SK-N-MC (cell line): ENCODE data around the gene PRAMEF1.

Experiments used
- EZH2 ChIP-seq: fragments of 200-600 bp; sonication (generic); IDR thresholded peaks from one replicate; pipeline ENCODE4 v1.6.1; 2017; ENCODE audit warnings: antibody characterized with exemption
- FOXP2 ChIP-seq: optimal IDR thresholded peaks from 2 replicates; pipeline ENCODE3; 2011; ENCODE audit warnings: mild to moderate bottlenecking, moderate library complexity; ENCODE audit not compliant: insufficient read depth; ENCODE audit errors: extremely low read length, control extremely low read depth
- POLR2AphosphoS5 ChIP-seq: IDR thresholded peaks from 2 replicates; pipeline ENCODE4 v1.6.1; 2012; ENCODE audit warnings: mild to moderate bottlenecking, low read depth, low read length, borderline replicate concordance

DNA sequence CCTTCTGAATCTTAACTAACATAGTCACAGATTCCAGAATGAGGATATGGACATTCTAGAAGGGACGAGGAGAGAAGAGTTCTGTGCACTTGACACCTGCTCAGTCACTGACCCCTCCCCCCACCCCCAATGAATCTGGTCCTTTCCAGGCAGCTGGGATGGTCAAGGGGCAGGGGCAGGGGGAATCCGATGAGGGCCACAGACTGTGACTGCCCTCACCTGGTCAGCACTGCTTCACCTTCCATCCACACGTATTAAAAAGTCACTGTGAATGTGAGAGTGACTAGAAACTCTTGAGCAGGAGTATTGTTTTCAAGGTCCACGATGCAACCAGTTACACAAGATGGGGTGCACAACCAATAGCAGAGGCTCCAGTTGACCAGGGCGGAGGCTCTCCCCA lies 27.2 kb upstream of the PRAMEF1 start:
- no peak for TF ChIP-seq EZH2
- TF ChIP-seq POLR2AphosphoS5: no peak
- no peak for TF ChIP-seq FOXP2
